Measurements from ENCODE around the gene IFTAP. TPM values are rescaled to one million over a fixed set of nuclear protein-coding genes. Genes with fewer than 3 reads are reported as not detected.

Gene IFTAP
- total RNA-seq, 1 donor, result 25.5 TPM

- no peak for TF ChIP-seq CTCF (IDR thresholded peaks at IDR 0.05; ENCODE audit: insufficient read depth, low read depth, low read length)
- no peak for DNase-seq (ENCODE audit: low read depth)
- no peak overlapping the region for H3K4me3 ChIP-seq (ENCODE audit: low read depth, low read length)
These were observed 29.2 kb upstream of the IFTAP start for GRCh38 chr11:36565031-36565610.

- no peak for DNase-seq (ENCODE audit: low read depth)
- TF ChIP-seq CTCF (IDR thresholded peaks at IDR 0.05; ENCODE audit: insufficient read depth, low read depth, low read length), result no peak
These were observed 27.8 kb upstream of the IFTAP start for GRCh38 chr11:36566407-36567053.

GRCh38 chr11:36567694-36568093, 26.6 kb upstream of the IFTAP start, which contains the start of gene RAG1:
TSS of gene RAG1 (plus strand) at chr11:36568007. CDS start at chr11:36573305, 5,298 bp downstream.
- TF ChIP-seq CTCF (IDR thresholded peaks at IDR 0.05; ENCODE audit: insufficient read depth, low read depth, low read length), result no peak
- no peak for DNase-seq (ENCODE audit: low read depth)

More at GRCh38 chr11:36566407-36567053, 27.8 kb upstream of the IFTAP start:
- H3K4me3 ChIP-seq (ENCODE audit: low read depth, low read length), result no peak overlapping the region

GRCh38 chr11:36569095-36569494, 25.2 kb upstream of the IFTAP start:
- no peak overlapping the region for H3K4me3 ChIP-seq (ENCODE audit: low read depth, low read length)
- TF ChIP-seq CTCF (IDR thresholded peaks at IDR 0.05; ENCODE audit: insufficient read depth, low read depth, low read length), result no peak
- no peak for DNase-seq (ENCODE audit: low read depth)

More at GRCh38 chr11:36567694-36568093, 26.6 kb upstream of the IFTAP start, which contains the start of gene RAG1:
- H3K4me3 ChIP-seq (ENCODE audit: low read depth, low read length), result no peak within 1 kb of the TSS

- no peak overlapping the region for H3K4me3 ChIP-seq (ENCODE audit: low read depth, low read length)
- DNase-seq (ENCODE audit: low read depth), result no peak
- TF ChIP-seq CTCF (IDR thresholded peaks at IDR 0.05; ENCODE audit: insufficient read depth, low read depth, low read length), result no peak
These were observed 19.8 kb upstream of the IFTAP start for GRCh38 chr11:36574486-36574885.

- DNase-seq (ENCODE audit: low read depth), result no peak
- no peak overlapping the region for H3K4me3 ChIP-seq (ENCODE audit: low read depth, low read length)
- no peak for TF ChIP-seq CTCF (IDR thresholded peaks at IDR 0.05; ENCODE audit: insufficient read depth, low read depth, low read length)
These were observed 16.9 kb upstream of the IFTAP start for GRCh38 chr11:36577373-36577772.
